Fibroblast of gingiva (primary cell): ENCODE data around the gene ALAS1.

Experiments used
- DNase-seq: peaks from one replicate; pipeline ENCODE4 v3.0.0-alpha.2; 2011; ENCODE audit warnings: low read depth

Gene ALAS1

GRCh38 chr3:52198643-52199608 is 966 bp downstream of the ALAS1 start:
- DNase-seq = no peak

- DNase-seq = peak; percentile 56
Measured at GRCh38 chr3:52200981-52201679, 3.2 kb downstream of the ALAS1 start.

GRCh38 chr3:52202384-52203077 is 4.6 kb downstream of the ALAS1 start:
- peak; percentile 63 for DNase-seq

- peak; percentile 54 for DNase-seq
Measured at GRCh38 chr3:52203701-52204100, 5.7 kb downstream of the ALAS1 start.

- no peak for DNase-seq
Measured at GRCh38 chr3:52204337-52205073, 6.5 kb downstream of the ALAS1 start.

GRCh38 chr3:52205727-52206372 is 7.9 kb downstream of the ALAS1 start:
- no peak for DNase-seq

GRCh38 chr3:52208556-52208955 is 10.6 kb downstream of the ALAS1 start:
- DNase-seq = no peak

GRCh38 chr3:52210037-52210436 is 12.1 kb downstream of the ALAS1 start:
- DNase-seq = no peak

GRCh38 chr3:52210550-52211046 is 12.6 kb downstream of the ALAS1 start:
- DNase-seq = peak; percentile 61

GRCh38 chr3:52211268-52211891 is 13.4 kb downstream of the ALAS1 start:
- no peak for DNase-seq

GRCh38 chr3:52213005-52213404 is 15.0 kb downstream of the ALAS1 start:
- DNase-seq = no peak

- peak; percentile 75 for DNase-seq
Measured at GRCh38 chr3:52213901-52214300, 15.9 kb downstream of the ALAS1 start.

GRCh38 chr3:52215351-52215750 is 17.4 kb downstream of the ALAS1 start:
- no peak for DNase-seq

GRCh38 chr3:52216585-52217408 is 18.8 kb downstream of the ALAS1 start:
- DNase-seq = peak; percentile 72

- no peak for DNase-seq
Measured at GRCh38 chr3:52217409-52217805, 19.4 kb downstream of the ALAS1 start.

GRCh38 chr3:52218026-52218425 is 20.1 kb downstream of the ALAS1 start:
- no peak for DNase-seq

GRCh38 chr3:52218454-52218853 is 20.5 kb downstream of the ALAS1 start:
- no peak for DNase-seq

- DNase-seq = no peak
Measured at GRCh38 chr3:52218937-52219650, 21.1 kb downstream of the ALAS1 start.
